Stomach (tissue), 9 donors: ENCODE data around the gene GOLGA2. TPM values are rescaled to one million over a fixed set of nuclear protein-coding genes. Genes with fewer than 3 reads are reported as not detected.

Source experiments
- DNase-seq, 2 donors: peaks; one replicate each; pipeline versions ENCODE4 v3.0.0 to v3.0.0-alpha.2; 2013 to 2019
- H3K27ac ChIP-seq, 5 donors: fragments of 200-600 bp in 4 of 5; sonication (generic) in 4 of 5; one replicate each; pipeline ENCODE4 v1.5.1; 2013 to 2019; ENCODE audit warnings: mild to moderate bottlenecking in 1 of 5, moderate library complexity in 1 of 5
- H3K27me3 ChIP-seq, 3 donors: fragments of 200-600 bp; sonication (generic); one replicate each; pipeline ENCODE4 v1.5.1; 2017 to 2019; ENCODE audit warnings: mixed run types in 1 of 3
- H3K36me3 ChIP-seq, 4 donors: fragments of 200-600 bp; sonication (generic); 1 replicate in 3 of 4; 2 replicates in 1 of 4; pipeline ENCODE4 v1.5.1; 2016 to 2019
- H3K4me1 ChIP-seq, 4 donors: fragments of 200-600 bp; sonication (generic); one replicate each; pipeline ENCODE4 v1.5.1; 2016 to 2019
- H3K4me3 ChIP-seq, 4 donors: fragments of 200-600 bp; sonication (generic) in 3 of 4; one replicate each; pipeline ENCODE4 v1.5.1; 2016 to 2019; ENCODE audit warnings: mild to moderate bottlenecking in 1 of 4
- H3K9me3 ChIP-seq, 4 donors: fragments of 200-600 bp; sonication (generic); one replicate each; pipeline ENCODE4 v1.5.1; 2016 to 2019
- EP300 ChIP-seq: sonication (generic); formaldehyde crosslinking; IDR thresholded peaks from one replicate; pipeline ENCODE4 v1.6.1; 2017; ENCODE audit warnings: antibody characterized with exemption
- POLR2A ChIP-seq, 4 donors: fragments of 450-650 bp; IDR thresholded peaks; one replicate each; pipeline ENCODE4 v1.6.1; 2016; ENCODE audit warnings: antibody characterized with exemption in 4 of 4, control low read depth in 2 of 4, mild to moderate bottlenecking in 1 of 4, moderate library complexity in 1 of 4
- POLR2AphosphoS5 ChIP-seq, 3 donors: sonication (generic); formaldehyde crosslinking; IDR thresholded peaks; one replicate each; pipeline ENCODE4 v1.6.1; 2016; ENCODE audit warnings: antibody characterized with exemption in 3 of 3
- WGBS, 5 donors: extraction: QIAGEN DNeasy Blood & Tissue Kit in 3 of 5; methylation state at CpG; one replicate each; pipeline versions ENCODE4 v1.1.5 to v1.1.7; 2013 to 2018; 5-methylcytosine and 5-hydroxymethylcytosine counted together
- intact Hi-C: fragments of 100-400 bp; cut with DNase I; formaldehyde crosslinking; loops from one replicate; pipeline ENCODE4 v1.15.1; 2023; ENCODE audit warnings: low total_unique reads
- polyA plus RNA-seq, 3 donors: library from polyadenylated mRNA; stranded (reverse); fragments of 200-250 nt; gene quantifications; one replicate each; pipeline ENCODE4 v1.2.3, GENCODE V29; 2013
- small RNA-seq, 4 donors: library from RNA; depleted of rRNA; stranded (forward); fragments of <200 nt; gene quantifications; one replicate each; pipeline ENCODE3, GENCODE V24; 2016
- total RNA-seq, 5 donors: library from RNA; depleted of rRNA; stranded (reverse); fragments of >200 nt; gene quantifications; one replicate each; pipeline versions ENCODE4 v1.1.0 to v1.2.3, GENCODE V29; 2014 to 2016
- TF ChIP-seq, protein P1 (sequence below), 7 experiments: fragments of 450-650 bp in 4 of 7; fragments of 200-600 bp in 3 of 7; sonication (generic) in 3 of 7; IDR thresholded peaks; one replicate each; pipeline ENCODE4 v1.5.1; 2016 to 2019; ENCODE audit warnings: antibody characterized with exemption in 7 of 7, control low read depth in 2 of 7, mild to moderate bottlenecking in 1 of 7
- donor health status: healthy with polysubstance abuse.
- donor health status: Bipolar disorder and iron deficiency.
- donor health status: healthy.

GOLGA2 gene
- total and polyA plus RNA-seq, 8 donors: 48.4 to 204 (median 63.8) TPM

DNA sequence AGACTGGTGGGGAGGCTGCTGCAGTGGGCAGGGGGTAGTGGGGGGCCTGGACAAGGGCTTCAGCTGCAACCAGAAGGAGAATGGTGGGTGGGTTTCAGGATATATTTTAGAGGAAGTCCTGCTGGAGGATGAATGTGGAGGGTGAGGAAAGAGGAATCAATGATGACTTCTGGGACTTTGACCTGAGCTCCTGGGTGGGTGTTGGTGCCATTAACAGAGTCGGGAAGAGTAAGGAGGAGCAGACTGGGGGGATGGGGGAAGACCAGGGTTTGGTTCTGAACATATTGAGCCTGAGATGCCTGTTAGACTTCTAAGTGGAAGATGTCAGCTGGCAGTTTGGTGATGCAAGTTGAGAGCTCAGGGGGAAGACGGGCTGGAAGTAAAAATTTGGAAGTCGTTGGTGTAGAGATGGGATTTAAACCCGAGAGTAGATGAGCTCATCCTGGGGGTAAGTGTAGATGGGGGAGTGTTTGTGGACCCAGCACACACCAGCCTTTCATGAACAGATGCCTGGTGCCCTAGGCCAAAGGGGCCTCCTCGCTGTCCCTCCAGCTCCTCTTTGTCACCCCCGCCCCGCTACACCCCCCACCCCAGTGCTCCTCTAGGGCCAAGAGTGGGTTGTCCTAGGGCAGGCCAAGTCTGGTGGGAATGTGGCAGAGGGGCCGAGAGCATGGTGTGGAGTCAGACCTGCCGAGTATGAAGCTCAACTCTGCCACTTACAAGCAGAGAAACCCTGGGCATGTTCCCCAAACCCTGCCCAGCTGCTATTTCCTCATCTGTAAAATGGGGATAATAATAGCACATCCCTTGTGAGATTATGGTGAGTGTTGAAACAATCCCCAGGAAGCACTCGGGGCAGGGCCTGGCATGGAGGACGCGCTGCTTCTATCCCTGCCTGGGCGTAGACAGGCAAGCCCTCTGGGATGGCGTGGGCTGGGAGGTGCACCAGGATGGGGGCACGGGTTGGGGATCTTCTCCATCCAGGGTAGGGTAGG is 68.6 kb downstream of the GOLGA2 start:
- TF ChIP-seq, protein P1, sequence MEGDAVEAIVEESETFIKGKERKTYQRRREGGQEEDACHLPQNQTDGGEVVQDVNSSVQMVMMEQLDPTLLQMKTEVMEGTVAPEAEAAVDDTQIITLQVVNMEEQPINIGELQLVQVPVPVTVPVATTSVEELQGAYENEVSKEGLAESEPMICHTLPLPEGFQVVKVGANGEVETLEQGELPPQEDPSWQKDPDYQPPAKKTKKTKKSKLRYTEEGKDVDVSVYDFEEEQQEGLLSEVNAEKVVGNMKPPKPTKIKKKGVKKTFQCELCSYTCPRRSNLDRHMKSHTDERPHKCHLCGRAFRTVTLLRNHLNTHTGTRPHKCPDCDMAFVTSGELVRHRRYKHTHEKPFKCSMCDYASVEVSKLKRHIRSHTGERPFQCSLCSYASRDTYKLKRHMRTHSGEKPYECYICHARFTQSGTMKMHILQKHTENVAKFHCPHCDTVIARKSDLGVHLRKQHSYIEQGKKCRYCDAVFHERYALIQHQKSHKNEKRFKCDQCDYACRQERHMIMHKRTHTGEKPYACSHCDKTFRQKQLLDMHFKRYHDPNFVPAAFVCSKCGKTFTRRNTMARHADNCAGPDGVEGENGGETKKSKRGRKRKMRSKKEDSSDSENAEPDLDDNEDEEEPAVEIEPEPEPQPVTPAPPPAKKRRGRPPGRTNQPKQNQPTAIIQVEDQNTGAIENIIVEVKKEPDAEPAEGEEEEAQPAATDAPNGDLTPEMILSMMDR (IDR thresholded peaks at IDR 0.05): no peak
- TF ChIP-seq POLR2AphosphoS5 (IDR thresholded peaks at IDR 0.05) (no peak), EP300 (no peak), POLR2A (IDR thresholded peaks at IDR 0.05) (no peak)
- Histone ChIP-seq H3K36me3 (no peaks in the 10 kb centered on the region), H3K27ac (no peak overlapping the region), H3K4me3 (no peak overlapping the region), H3K27me3 (peaks cover 6 to 62% (median 28%) of the 10 kb centered on the region in 3 donors), H3K4me1 (peaks cover 11 to 23% (median 15%) of the 10 kb centered on the region in 4 donors), H3K9me3 (no peaks in the 10 kb centered on the region)
- no peak for DNase-seq
- WGBS, 5 donors: 67 to 77% (median 75%) methylated on average over 15 of the region's 15 CpGs
- intact Hi-C loops: no loop called here

DNA sequence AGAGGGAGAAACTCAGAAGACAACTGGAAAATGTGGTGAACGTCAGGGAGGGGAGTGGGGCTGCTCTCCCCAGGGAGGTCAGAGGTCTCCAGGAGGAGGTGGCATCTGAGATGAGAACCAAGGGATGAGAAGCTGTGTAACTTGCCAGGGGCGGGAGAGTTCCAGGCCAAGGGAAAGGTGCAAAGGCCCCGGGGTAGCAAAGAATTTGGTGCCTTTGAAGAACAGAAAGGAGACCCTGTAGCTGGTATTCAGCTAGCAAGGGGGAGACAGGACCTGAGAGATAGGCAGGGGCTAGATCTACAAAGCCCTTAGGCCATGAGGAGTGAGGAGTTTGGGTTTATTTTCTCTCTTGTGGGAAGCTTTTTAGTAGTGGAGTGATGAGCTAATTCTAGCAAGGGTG is 69.3 kb downstream of the GOLGA2 start:
- TF ChIP-seq POLR2A (IDR thresholded peaks at IDR 0.05) (no peak), POLR2AphosphoS5 (IDR thresholded peaks at IDR 0.05) (no peak), EP300 (no peak)
- TF ChIP-seq, protein P1 (IDR thresholded peaks at IDR 0.05): no peak
- no peak overlapping the region for H3K27ac ChIP-seq
- peaks cover 11 to 23% (median 15%) of the 10 kb centered on the region in 4 donors for H3K4me1 ChIP-seq
- H3K9me3 ChIP-seq: no peaks in the 10 kb centered on the region
- WGBS, 5 donors: 76 to 90% (median 79%) methylated on average over 3 of the region's 3 CpGs
- intact Hi-C loops: no loop called here
- no peak overlapping the region for H3K4me3 ChIP-seq
- peaks cover 6 to 54% (median 28%) of the 10 kb centered on the region in 3 donors for H3K27me3 ChIP-seq
- no peak for DNase-seq
- no peaks in the 10 kb centered on the region for H3K36me3 ChIP-seq

Small RNA genes within 50 kb of the gene (small RNA-seq; reads per million reads assigned to genes)
- gene MIR199B (10.2 to 69.3 (median 22.5) reads per million in 4 donors), gene MIR3154 (0 to 0.31 (median 0.05) reads per million in 4 donors)

Other genes with a start within 250 kb of the GOLGA2 start
- gene NAIF1, start 208.7 kb downstream of the GOLGA2 start, total RNA-seq: 10 to 100 TPM in 2 of 5 donors, 1 to 10 TPM in 3; 1.8 to 40.3 (median 6.7) TPM
- gene NAIF1, start 208.7 kb downstream of the GOLGA2 start, polyA plus RNA-seq: 10 to 100 TPM in 1 of 3 donors, 1 to 10 TPM in 2; 7.0 to 10.3 (median 8.7) TPM
- 10 to 100 TPM; 12.3 to 37.1 (median 32.6) TPM for gene SLC25A25, start 207.8 kb downstream of the GOLGA2 start, total RNA-seq
- 1 to 10 TPM; 7.9 to 9.2 (median 8.1) TPM for gene SLC25A25, start 207.8 kb downstream of the GOLGA2 start, polyA plus RNA-seq
- 100 to 1,000 TPM in 3 of 5 donors, 10 to 100 TPM in 2; 47.2 to 570 (median 125) TPM for gene PTGES2, start 148.3 kb downstream of the GOLGA2 start, total RNA-seq
- 10 to 100 TPM; 50.1 to 69.9 (median 58.3) TPM for gene PTGES2, start 148.3 kb downstream of the GOLGA2 start, polyA plus RNA-seq
- 100 to 1,000 TPM in 3 of 5 donors, 10 to 100 TPM in 1, not detected in 1; 10.8 to 756 (median 444) TPM for gene LCN2, start 126.6 kb downstream of the GOLGA2 start, total RNA-seq
- 100 to 1,000 TPM in 2 of 3 donors, 10 to 100 TPM in 1; 33.1 to 922 (median 369) TPM for gene LCN2, start 126.6 kb downstream of the GOLGA2 start, polyA plus RNA-seq
- gene BBLN, start 115.7 kb downstream of the GOLGA2 start, total RNA-seq: 100 to 1,000 TPM in 2 of 5 donors, 10 to 100 TPM in 2, not detected in 1; 17.8 to 193 (median 113) TPM
- 100 to 1,000 TPM; 108 to 161 (median 147) TPM for gene BBLN, start 115.7 kb downstream of the GOLGA2 start, polyA plus RNA-seq
- 100 to 1,000 TPM in 1 of 5 donors, 10 to 100 TPM in 4; 15.2 to 217 (median 62.2) TPM for gene CIZ1, start 84.4 kb downstream of the GOLGA2 start, total RNA-seq
- gene CIZ1, start 84.4 kb downstream of the GOLGA2 start, polyA plus RNA-seq: 10 to 100 TPM; 41.0 to 62.7 (median 49.0) TPM
- gene DNM1, start 72.6 kb downstream of the GOLGA2 start, total RNA-seq: 10 to 100 TPM; 20.1 to 60.8 (median 25.0) TPM
- 1 to 10 TPM; 2.3 to 4.8 (median 3.5) TPM for gene DNM1, start 72.6 kb downstream of the GOLGA2 start, polyA plus RNA-seq
- 10 to 100 TPM in 2 of 5 donors, 1 to 10 TPM in 1, not detected in 2; 8.1 to 61.3 (median 13.0) TPM for gene SWI5, start 269 bp upstream of the GOLGA2 start, total RNA-seq
- gene SWI5, start 269 bp upstream of the GOLGA2 start, polyA plus RNA-seq: 10 to 100 TPM; 31.8 to 36.5 (median 34.1) TPM
- 10 to 100 TPM in 2 of 5 donors, 1 to 10 TPM in 3; 4.9 to 15.9 (median 7.6) TPM for gene TRUB2, start 46.4 kb upstream of the GOLGA2 start, total RNA-seq
- gene TRUB2, start 46.4 kb upstream of the GOLGA2 start, polyA plus RNA-seq: 10 to 100 TPM; 11.9 to 15.6 (median 15.3) TPM
- gene COQ4, start 46.8 kb upstream of the GOLGA2 start, total RNA-seq: 100 to 1,000 TPM in 1 of 5 donors, 10 to 100 TPM in 4; 10.5 to 156 (median 55.9) TPM
- 10 to 100 TPM; 56.8 to 92.4 (median 70.5) TPM for gene COQ4, start 46.8 kb upstream of the GOLGA2 start, polyA plus RNA-seq
- gene SLC27A4, start 64.5 kb upstream of the GOLGA2 start, total RNA-seq: 100 to 1,000 TPM in 1 of 5 donors, 10 to 100 TPM in 3, 1 to 10 TPM in 1; 9.0 to 200 (median 24.1) TPM
- gene SLC27A4, start 64.5 kb upstream of the GOLGA2 start, polyA plus RNA-seq: 10 to 100 TPM in 2 of 3 donors, 1 to 10 TPM in 1; 6.0 to 21.4 (median 20.1) TPM
- gene URM1, start 95.4 kb upstream of the GOLGA2 start, total RNA-seq: 10 to 100 TPM in 3 of 5 donors, 1 to 10 TPM in 1, under 1 TPM in 1; 0.58 to 28.3 (median 10.1) TPM
- gene URM1, start 95.4 kb upstream of the GOLGA2 start, polyA plus RNA-seq: 10 to 100 TPM; 41.0 to 59.3 (median 49.7) TPM
- 10 to 100 TPM in 4 of 5 donors, 1 to 10 TPM in 1; 5.5 to 22.8 (median 13.9) TPM for gene CERCAM, start 144.8 kb upstream of the GOLGA2 start, total RNA-seq
- gene CERCAM, start 144.8 kb upstream of the GOLGA2 start, polyA plus RNA-seq: 10 to 100 TPM in 2 of 3 donors, 1 to 10 TPM in 1; 6.3 to 12.1 (median 10.6) TPM
- 10 to 100 TPM in 4 of 5 donors, 1 to 10 TPM in 1; 9.4 to 42.4 (median 19.4) TPM for gene ODF2, start 180.0 kb upstream of the GOLGA2 start, total RNA-seq
- gene ODF2, start 180.0 kb upstream of the GOLGA2 start, polyA plus RNA-seq: 10 to 100 TPM in 1 of 3 donors, 1 to 10 TPM in 2; 7.2 to 12.7 (median 9.3) TPM
- gene GLE1, start 228.7 kb upstream of the GOLGA2 start, total RNA-seq: 10 to 100 TPM; 12.7 to 33.5 (median 23.9) TPM
- 10 to 100 TPM; 10.3 to 14.7 (median 10.8) TPM for gene GLE1, start 228.7 kb upstream of the GOLGA2 start, polyA plus RNA-seq